Ramos (cell line): Measurements from ENCODE around the gene ITPR1.

Source experiments
- in situ Hi-C: fragments of 300-500 bp; cut with MboI; formaldehyde crosslinking; loops from one replicate; pipeline ENCODE4 v1.14.3; 2022; ENCODE audit warnings: low sequenced_read_pairs; ENCODE audit not compliant: unreplicated experiment

The ITPR1 gene

GRCh38 chr3:4816306-4816705 is 323.2 kb downstream of the ITPR1 start:
- in situ Hi-C loops: no loop called here

DNA sequence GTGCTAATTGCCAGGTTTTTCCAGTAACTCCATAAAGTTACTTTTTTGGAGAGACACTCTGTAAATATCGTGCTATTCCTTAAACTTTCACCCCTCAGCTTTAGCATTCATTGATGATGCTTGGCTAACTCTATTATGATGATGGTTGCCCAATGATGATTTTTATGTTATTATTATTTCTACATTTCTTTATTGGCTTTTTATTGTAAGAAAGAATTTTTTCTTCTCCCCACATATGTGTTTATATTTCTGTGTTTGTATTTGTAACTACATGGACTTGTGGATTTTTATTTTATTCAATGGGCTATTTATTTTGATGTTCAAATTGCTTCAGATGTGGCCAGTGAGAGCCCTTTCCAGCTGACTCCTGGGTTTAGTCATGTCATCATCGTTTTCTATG is 323.6 kb downstream of the ITPR1 start:
- in situ Hi-C loops: no loop called here

DNA sequence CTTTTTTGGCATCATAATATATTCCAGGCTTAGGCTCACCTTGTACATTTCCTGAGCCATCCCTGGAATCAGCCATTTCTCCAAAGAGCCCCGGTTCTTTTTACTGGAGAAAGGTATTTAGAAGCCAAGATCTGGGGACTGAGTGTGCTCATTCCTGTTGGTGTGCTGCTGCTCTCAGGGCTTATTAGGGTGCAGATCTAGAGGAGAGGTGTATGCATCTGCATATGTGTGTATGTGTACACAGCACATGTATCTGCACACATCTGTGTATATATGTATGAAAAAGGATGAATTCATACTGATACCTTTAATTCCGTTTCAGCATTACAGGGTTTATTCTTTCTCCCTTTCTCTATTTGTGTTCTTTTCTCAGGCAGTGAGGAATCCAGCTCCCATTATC is 324.0 kb downstream of the ITPR1 start:
- in situ Hi-C loops: no loop called here

DNA sequence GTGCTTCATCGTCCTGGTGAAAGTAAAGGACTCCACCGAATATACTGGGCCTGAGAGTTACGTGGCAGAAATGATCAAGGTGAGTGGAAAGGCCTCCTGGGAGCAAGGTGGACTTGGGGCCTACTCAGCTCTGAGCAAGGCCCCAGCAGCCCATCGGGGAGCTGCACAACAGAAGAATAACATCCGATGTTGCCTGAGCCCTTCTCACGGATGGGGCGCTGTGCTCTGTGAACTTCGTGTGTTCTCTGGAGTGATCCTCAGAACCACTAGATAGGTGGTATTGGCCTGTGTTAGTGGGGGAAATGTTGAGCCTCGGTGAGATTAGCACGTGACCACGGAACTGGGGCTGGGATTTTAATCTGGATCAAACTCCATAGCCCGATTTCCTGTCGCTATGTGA is 325.0 kb downstream of the ITPR1 start:
- in situ Hi-C loops: no loop called here

- in situ Hi-C loops: no loop called here
Measured at GRCh38 chr3:4818986-4819693, 326.0 kb downstream of the ITPR1 start.

DNA sequence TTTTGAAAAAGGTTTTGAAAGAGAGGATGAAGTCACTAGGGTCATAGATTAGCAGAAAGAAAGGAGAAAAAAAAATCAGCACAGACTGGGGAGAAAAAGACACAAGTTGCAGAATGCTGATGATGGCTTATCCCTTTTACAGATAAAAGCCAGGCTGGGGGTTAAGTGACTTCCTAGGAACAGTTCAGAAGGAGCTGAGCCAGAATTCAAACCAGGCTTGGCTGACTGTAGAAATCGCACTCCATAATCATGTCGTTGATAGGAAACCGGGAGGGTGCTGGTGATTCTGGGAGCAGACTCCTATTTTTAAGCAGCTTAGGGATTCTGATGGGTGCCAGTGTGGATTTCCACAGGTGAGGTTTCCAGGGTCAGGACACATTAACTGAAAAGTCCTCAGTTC is 326.6 kb downstream of the ITPR1 start:
- in situ Hi-C loops: no loop called here

DNA sequence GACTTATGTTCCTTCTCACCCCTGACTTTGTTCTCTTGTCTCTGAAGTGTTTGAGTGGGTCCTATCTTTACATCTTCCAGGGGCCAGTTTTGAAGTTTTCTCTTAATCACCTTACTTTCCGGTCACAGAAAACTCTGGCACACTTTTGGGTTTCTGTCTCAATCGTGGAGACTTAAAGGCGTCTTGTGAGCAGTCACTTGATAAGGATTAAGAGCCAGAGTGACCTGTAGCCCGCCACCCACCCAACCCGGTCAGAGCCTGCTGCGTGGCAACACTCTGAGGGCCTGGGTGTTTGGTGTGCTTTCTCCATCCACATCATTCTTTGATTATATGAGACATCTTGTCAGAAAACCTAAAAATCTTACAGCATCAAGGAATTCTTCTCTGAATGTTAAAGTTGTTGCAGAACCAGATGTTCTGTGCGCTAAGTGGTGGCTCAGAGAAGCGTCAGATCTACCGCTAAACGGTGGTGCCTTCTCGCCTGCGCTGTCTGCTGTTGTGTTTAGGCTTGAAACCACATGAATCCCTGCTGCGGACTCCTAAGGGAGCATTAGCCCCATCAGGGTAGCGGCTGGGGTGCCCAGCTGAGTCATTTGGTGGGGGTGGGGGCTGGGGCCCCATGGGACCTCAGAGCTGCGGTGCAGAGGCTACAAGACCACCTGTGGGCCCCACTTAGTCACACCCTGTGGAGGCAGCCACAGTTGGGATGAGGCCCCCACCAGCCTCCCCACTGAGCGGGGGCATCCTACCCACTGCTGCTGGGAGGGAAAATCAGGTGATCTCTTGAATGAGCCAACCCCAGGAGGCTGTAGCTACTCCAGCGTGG is 327.4 kb downstream of the ITPR1 start:
- in situ Hi-C loops: no loop called here

DNA sequence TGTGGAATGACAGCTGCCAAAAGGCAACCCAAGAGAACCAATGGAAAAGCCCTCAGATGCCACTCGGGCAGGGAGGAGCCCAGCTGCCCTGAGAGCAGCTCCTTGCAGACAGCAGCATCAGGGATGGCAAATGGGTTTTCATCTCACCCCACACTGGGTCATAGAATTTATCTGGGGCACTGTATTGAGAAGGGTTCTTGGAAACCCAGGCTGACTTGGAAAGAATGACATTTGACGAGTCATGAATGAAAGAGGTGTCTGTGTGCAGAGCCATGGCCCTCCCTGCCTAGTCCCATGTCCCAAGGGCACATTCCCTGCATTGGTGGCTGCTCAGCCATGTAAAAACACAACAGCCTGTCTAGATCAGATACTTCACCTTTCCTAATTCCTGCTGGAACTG is 328.2 kb downstream of the ITPR1 start:
- in situ Hi-C loops: no loop called here

DNA sequence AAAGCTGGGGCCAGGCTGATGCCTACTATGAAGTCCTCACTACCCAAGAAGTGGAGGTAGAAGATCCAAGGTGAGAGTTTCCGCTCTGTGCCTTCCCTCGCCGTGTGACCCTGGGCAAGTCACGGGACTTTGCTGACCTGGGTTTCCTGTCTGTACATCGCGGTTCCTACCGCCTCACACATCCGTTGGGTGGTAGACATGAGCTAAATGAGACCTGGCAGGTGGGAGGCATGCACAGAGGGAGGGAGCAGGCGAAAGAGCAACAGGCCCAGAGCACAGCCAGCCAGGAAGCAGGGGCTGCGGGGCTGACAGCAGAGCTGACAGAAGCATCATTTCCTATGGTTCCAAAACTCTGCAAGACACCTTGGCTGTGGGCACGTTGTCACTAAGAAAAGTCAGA is 328.8 kb downstream of the ITPR1 start:
- in situ Hi-C loops: no loop called here

DNA sequence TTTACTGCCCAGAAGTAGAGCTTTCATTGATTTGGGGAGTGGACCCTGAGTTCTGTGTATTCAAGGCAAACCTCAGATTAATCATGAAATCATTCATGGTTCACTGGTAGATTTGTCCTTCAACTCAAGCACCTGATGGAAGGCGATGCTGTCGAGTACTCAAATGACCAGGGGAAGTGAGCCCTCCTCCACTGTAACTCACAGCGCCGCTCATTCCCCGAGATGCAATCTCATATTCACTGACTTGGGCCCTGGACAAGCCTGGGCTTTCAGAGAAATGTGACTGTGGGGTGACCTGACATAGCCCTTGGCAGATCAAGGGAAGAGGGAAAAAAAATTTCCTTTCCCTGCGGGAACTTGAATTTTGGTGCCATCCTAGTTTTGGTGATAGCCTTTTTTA is 329.4 kb downstream of the ITPR1 start:
- in situ Hi-C loops: no loop called here

- in situ Hi-C loops: no loop called here
Measured at GRCh38 chr3:4823385-4823784, 330.2 kb downstream of the ITPR1 start.

GRCh38 chr3:4823986-4824925 is 331.1 kb downstream of the ITPR1 start:
- in situ Hi-C loops: no loop called here

DNA sequence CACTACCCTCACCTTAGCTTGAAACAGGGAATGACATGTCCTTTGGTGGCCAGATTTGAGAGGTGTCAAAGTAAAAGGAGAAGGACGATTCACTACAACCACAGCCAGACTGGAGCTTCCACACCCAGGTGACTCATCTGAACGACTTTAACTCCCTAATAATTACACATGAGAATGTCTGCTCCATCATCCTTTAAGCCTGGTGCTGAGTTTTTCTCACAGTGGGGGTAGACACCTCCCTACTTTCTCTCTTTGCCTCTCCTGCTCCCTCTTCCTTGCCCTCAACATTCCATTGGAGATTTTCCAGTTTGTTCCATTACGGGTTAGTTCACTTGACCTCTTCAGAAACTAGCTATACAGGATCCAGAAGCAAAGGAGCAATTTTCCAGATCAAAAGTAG is 331.8 kb downstream of the ITPR1 start:
- in situ Hi-C loops: no loop called here

DNA sequence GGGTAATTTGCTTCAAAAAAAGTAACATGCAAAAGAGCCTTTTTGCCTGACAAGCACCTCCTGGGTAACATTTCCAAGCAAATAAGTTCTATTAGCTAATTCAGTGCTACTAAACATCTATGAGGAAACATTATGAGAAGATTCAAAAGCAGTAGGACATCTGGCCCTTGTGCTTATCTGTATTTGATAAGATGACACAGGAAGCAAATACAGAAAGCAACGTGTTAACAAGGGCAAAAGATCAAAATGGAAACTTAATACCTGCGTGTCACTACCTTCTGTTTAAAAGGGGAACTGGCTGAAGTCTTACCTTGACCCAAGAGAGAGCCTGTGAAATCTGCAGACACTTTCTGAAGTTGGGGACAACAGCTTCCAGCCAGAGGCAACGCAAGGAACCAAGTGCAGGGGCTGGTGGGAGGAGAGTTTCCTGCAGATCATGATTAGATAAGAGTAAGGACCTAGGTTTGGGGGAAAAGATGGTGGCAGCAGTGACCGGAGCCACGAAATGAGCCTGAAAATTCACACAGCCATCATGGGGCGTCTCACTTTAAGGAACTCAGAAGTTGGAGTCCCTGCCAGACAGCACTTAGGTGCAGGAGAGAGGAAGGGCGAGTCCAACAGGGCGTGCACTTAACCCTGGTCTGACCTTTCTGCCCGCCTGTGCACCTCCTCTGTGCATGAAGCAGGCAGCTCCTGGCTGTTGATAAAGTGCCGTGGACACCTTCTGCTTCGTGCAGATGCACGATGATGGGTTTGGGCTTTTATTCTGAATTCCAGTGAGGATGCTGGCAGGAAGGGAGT is 332.5 kb downstream of the ITPR1 start:
- in situ Hi-C loops: no loop called here

- in situ Hi-C loops: no loop called here
Measured at GRCh38 chr3:4826237-4827100, 333.3 kb downstream of the ITPR1 start.

DNA sequence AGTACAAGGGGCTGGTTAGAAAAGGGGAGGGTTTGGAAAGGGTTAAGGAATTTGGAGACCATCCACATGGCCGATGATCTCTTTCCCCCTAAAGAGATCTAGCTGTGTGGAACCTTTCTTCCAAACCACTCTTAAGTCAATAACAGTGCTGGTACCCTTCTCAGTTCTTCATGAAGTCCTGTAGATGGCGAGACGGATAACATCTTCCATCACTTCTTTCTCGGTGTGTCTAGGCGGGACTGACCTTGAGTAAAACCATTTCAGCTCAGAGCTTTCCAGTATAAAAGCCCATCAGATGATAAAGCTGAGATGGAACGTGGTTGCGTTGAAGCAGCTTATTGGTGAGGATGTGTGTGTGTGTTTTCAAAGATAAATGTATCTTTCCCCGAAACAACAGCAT is 334.6 kb downstream of the ITPR1 start:
- in situ Hi-C loops: no loop called here

GRCh38 chr3:4828279-4829030 is 335.3 kb downstream of the ITPR1 start:
- in situ Hi-C loops: no loop called here

- in situ Hi-C loops: no loop called here
Measured at GRCh38 chr3:4829031-4829394, 335.9 kb downstream of the ITPR1 start.

GRCh38 chr3:4830586-4830914 is 337.4 kb downstream of the ITPR1 start:
- in situ Hi-C loops: no loop called here
